HepG2 (cell line): ENCODE data around the gene LIMS2. TPM values are rescaled to one million over a fixed set of nuclear protein-coding genes. Genes with fewer than 3 reads are reported as not detected.

Experiments used
- ARID4A ChIP-seq: sonication (generic); formaldehyde crosslinking; IDR thresholded peaks from 2 replicates; pipeline ENCODE4 v1.5.0; 2020; ENCODE audit warnings: mild to moderate bottlenecking, missing genetic modification reagents, borderline replicate concordance
- ELF3 ChIP-seq: IDR thresholded peaks from 2 replicates; pipeline ENCODE4 v1.6.1; 2016; ENCODE audit warnings: missing genetic modification reagents, missing compliant biosample characterization
- FOSL2 ChIP-seq: sonication (generic); formaldehyde crosslinking; IDR thresholded peaks from 2 replicates; pipeline ENCODE4 v1.4.0; 2020; ENCODE audit warnings: missing genetic modification reagents
- HNF1B ChIP-seq: sonication (generic); formaldehyde crosslinking; IDR thresholded peaks from 2 replicates; pipeline ENCODE4 v1.5.1; 2020; ENCODE audit warnings: mild to moderate bottlenecking, moderate library complexity, missing genetic modification reagents
- NBN ChIP-seq: fragments of 450-650 bp; conservative IDR thresholded peaks from 2 replicates; pipeline ENCODE4 v1.6.1; 2017
- RARG ChIP-seq: sonication (generic); formaldehyde crosslinking; IDR thresholded peaks from 2 replicates; pipeline ENCODE4 v1.4.0; 2020; ENCODE audit warnings: low read depth, mild to moderate bottlenecking, missing genetic modification reagents
- RXRA ChIP-seq: sonication (generic); formaldehyde crosslinking; IDR thresholded peaks from 2 replicates; pipeline ENCODE4 v1.5.1; 2020; ENCODE audit warnings: missing genetic modification reagents
- TFDP1 ChIP-seq: IDR thresholded peaks from 2 replicates; pipeline ENCODE4 v1.6.1; 2016; ENCODE audit warnings: missing compliant biosample characterization, missing genetic modification reagents, borderline replicate concordance
- THAP9 ChIP-seq: sonication (generic); formaldehyde crosslinking; IDR thresholded peaks from 2 replicates; pipeline ENCODE4; 2020; ENCODE audit warnings: missing genetic modification reagents, mild to moderate bottlenecking, borderline replicate concordance
- TRIM22 ChIP-seq: fragments of 450-650 bp; IDR thresholded peaks from 2 replicates; pipeline ENCODE4 v1.6.1; 2017
- ZNF274 ChIP-seq: sonication (generic); formaldehyde crosslinking; IDR thresholded peaks from 2 replicates; pipeline ENCODE4 v1.5.1; 2020; ENCODE audit warnings: mild to moderate bottlenecking, missing genetic modification reagents
- ZNF512 ChIP-seq: sonication (generic); formaldehyde crosslinking; IDR thresholded peaks from 2 replicates; pipeline ENCODE4 v1.4.0; 2020; ENCODE audit warnings: mild to moderate bottlenecking, missing genetic modification reagents
- ZNF672 ChIP-seq: sonication (generic); formaldehyde crosslinking; IDR thresholded peaks from 2 replicates; pipeline ENCODE4 v1.8.1; 2022; ENCODE audit warnings: missing genetic modification reagents
- ZUFSP ChIP-seq: sonication (generic); formaldehyde crosslinking; IDR thresholded peaks from 2 replicates; pipeline ENCODE4 v1.9.0; 2021; ENCODE audit warnings: missing genetic modification reagents, mild to moderate bottlenecking, borderline replicate concordance
- polyA plus RNA-seq, 8 experiments: library from polyadenylated mRNA; depleted of rRNA in 3 of 8; stranded (reverse) in 7 of 8; unstranded in 1 of 8; fragments of >200 nt; fragmentation: Illumina TruSeq in 4 of 8; extraction: Trizol in 4 of 8; gene quantifications; 2 replicates each; pipeline versions ENCODE4 v1.2.1 to v1.2.3, GENCODE V29; 2011 to 2016; ENCODE audit warnings: low read depth in 4 of 8, missing spikeins in 1 of 8, mixed read lengths in 1 of 8; ENCODE audit not compliant: insufficient read depth in 1 of 8
- total RNA-seq, 5 experiments: library from RNA; depleted of rRNA; stranded (reverse); fragments of >200 nt; fragmentation: Illumina TruSeq; extraction: Trizol; gene quantifications; 2 replicates each; pipeline ENCODE4 v1.2.3, GENCODE V29; 2016; ENCODE audit warnings: low read depth in 1 of 5

LIMS2 gene
- total and polyA plus RNA-seq, 2 of the 13 experiments (the other 11 are each of a cell fraction or from before 2014, with no cell fraction given): 1.0 to 1.9 TPM

- TF ChIP-seq ELF3 (CRISPR knock-in tag): peak; percentile 97
- TF ChIP-seq RARG (CRISPR knock-in tag): peak; percentile 85; the same call in 1 of the 2 replicates
- TF ChIP-seq ZNF672 (CRISPR knock-in tag): no peak
- peak; percentile 94; the same call in 1 of the 2 replicates for TF ChIP-seq ARID4A (CRISPR knock-in tag)
- TF ChIP-seq TRIM22: no peak
- TF ChIP-seq ZUFSP (CRISPR knock-in tag): no peak
- no peak for TF ChIP-seq ZNF274
- no peak for TF ChIP-seq ZNF512 (CRISPR knock-in tag)
- no peak for TF ChIP-seq NBN
- TF ChIP-seq FOSL2 (CRISPR knock-in tag): peak; percentile 51
- peak; percentile 46; the same call in 1 of the 2 replicates for TF ChIP-seq TFDP1 (CRISPR knock-in tag)
- TF ChIP-seq HNF1B: peak; percentile 87
- peak; percentile 99 for TF ChIP-seq THAP9
- TF ChIP-seq RXRA (CRISPR knock-in tag): peak; percentile 81
These were observed 25.9 kb upstream of the LIMS2 start, which contains the start of gene SFT2D3 (continued) for GRCh38 chr2:127701193-127701650.
